Activated T-helper 1 cell treated with anti-CD3 and anti-CD28 coated beads, Interleukin-2, amount 50 U/mL, for 16 hours (primary cell): Measurements from ENCODE around the gene TOR4A.
"Not testable (repeated sequence)": the region's sequence is repeated elsewhere in the genome, so short reads cannot be mapped to it uniquely, and the experiment has no call there.

Source experiments
- DNase-seq, 2 donors: peaks; one replicate each; pipeline ENCODE4 v3.0.0-alpha.2; 2020; ENCODE audit warnings: low read depth in 1 of 2, low spot score in 1 of 2

Gene TOR4A

GRCh38 chr9:137316012-137316981, 38.8 kb downstream of the TOR4A start:
- DNase-seq: no peak

DNA sequence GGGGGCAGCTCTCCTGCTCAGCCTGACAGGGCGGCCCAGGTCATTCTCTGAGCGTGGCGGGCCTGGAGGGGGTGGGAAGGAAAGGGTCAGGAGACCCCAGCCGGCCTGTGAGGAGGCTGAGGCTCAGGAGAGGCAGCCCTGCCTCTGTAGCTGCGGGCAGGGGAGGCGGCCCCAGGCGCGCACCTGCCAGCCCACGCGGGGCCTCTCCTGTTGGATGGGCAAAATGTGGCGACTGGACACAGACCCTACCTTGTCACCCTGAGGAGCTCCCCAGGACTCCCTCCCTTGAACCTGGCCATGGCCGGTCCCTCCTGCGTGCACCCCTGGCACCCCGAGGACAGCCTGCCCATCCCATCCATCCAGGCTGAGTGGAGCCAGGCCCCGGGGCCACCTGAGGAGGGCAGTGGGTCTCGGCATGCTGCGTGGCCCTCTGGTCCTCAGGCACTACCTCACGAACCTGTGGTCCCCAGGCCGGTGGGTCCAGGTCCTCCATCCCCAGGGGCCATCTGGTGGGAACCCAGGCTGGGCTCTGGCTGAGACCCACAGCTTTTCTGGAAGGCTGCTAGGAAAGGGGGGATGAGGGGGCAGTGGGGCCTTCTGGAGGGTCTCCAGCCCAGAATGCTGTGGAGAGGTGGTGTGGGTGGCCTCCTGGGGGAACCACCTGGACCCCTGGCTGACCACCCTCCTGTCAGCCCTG, 39.6 kb downstream of the TOR4A start:
- DNase-seq: no peak

- no peak for DNase-seq
Observed at GRCh38 chr9:137317718-137318511, 40.4 kb downstream of the TOR4A start.

DNA sequence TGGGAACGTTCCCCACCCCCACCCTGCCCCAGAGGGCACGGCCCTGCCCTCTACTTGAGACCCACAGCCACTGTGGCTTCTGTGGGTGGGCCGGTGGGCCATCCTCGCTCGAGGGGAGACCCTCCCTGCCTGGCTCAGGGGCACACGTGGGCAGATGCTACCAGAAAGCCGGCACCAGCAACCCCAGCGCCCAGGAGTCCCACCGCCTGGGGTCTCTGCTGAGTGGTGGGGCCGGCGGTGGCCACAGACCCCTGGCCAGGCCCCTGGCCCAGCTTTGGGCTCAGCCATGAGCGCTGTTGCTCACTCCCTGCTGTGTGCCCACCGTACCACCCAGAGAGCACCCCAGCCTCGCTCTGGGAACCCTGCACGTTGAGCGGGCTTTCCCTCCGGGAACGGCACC, 41.1 kb downstream of the TOR4A start:
- DNase-seq: no peak

DNA sequence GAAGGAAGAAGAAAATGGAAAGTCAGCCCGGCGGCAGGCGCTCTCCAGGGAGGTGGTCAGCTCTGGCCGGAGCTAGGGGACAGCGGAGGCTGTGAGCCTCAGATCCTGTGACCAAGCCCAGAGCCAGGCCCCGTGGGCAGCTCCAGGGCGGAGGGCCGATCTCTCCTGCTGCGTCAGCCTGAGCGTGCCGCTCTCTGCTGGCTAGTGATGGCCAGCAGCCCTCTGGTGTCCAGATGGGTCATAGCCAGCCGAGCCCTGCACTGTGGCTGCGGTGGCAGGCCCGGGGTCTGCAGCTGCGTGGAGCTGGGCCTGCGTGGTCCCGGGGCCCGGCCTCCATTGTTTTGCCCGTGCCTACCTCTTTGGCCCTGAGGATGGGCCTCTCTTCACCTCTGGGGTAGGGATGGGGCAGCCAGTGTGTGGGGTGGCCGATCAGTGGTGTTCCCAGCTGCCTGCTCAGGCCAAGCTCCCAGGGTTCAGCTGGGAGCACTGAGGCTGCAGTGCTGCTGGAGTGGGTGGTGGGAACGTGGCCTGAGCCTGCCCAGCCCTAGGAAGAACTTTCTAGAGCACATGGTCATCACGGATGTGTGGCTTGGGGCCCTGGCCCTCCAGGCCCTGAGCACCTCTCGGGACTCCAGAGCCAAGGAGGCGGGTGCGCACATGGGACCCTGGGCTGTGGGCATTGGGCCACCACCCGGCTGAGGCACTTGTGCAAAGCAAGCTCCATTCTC, 41.6 kb downstream of the TOR4A start:
- DNase-seq: no peak

- DNase-seq: no peak
Observed at GRCh38 chr9:137319739-137320551, 42.4 kb downstream of the TOR4A start.

DNA sequence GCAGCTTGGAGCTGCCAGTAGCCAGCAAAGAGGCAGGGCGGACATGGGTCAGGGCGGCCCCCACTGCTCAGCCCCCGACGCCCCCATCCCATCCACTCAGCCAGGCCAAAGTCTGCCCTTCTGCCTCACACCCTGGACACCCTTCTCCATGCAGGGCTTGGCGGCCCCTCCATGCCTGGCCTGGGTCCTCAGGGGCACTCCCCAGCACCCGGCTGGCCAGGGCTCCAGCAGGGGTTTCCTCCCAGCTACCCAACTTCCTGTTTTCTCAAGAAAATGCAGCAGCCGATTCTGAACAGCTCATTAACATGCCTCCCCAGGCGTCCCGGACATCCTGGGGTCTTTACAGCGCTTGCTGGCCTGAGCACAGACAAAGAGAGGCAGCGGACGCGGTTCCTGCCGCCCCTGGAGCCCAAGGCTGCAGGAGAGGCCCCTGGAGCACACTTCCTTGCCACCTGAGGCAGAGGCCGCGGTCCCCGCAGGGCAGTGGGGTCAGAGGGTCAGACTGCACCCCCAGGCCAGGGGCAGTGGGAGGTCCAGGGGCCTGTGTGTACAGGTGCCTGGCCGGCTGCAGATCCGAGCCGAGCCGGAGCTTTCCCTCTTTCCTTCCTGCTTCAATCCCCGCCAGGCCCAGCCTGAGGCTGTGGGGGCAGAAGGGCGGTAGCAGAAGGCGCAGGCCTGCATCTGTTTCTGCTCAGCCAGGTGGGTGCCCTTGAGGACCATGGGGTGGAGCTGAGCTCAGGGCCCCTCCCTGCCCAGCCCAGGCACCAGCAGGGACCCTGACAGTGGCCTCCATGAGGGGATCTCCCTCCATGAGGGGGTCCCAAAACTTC, 43.2 kb downstream of the TOR4A start:
- no peak for DNase-seq

GRCh38 chr9:137321726-137322361, 44.3 kb downstream of the TOR4A start:
- no peak for DNase-seq

- DNase-seq: no peak
Observed at GRCh38 chr9:137323531-137324331, 46.2 kb downstream of the TOR4A start.

GRCh38 chr9:137325124-137325523, 47.6 kb downstream of the TOR4A start:
- no peak for DNase-seq

- DNase-seq: no peak
Observed at GRCh38 chr9:137325799-137326198, 48.3 kb downstream of the TOR4A start.

- DNase-seq: no peak
Observed at GRCh38 chr9:137326445-137327065, 49.0 kb downstream of the TOR4A start.

GRCh38 chr9:137327641-137328550, 50.4 kb downstream of the TOR4A start:
- not testable (repeated sequence) for DNase-seq

DNA sequence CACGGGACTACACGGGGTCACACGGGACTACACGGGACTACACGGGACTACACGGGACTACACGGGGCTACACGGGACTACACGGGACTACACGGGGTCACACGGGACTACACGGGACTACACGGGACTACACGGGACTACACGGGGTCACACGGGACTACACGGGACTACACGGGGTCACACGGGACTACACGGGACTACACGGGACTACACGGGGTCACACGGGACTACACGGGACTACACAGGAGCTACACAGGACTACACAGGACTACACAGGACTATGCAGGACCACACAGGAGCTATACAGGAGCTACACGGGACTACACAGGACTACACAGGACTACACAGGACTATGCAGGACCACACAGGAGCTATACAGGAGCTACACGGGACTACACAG, 52.1 kb downstream of the TOR4A start:
- not testable (repeated sequence) for DNase-seq

DNA sequence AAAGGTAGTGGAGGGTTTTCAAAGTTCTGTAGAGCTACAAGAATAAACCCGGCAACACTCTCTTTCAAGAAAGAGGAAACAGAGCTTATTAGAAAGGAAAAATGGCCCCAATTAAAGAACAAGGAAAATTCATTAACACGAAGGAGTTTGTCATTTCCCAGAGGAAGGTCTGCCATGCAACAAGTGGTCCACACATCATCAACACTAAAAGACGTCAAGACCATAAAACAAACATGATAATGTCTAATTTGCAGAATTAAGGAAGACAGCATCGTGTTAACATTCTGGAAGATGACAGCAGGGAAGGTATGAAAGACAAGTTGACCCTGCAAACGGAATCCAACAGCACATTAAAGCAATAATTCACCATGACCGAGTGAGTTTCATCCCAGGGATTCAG, 53.2 kb downstream of the TOR4A start:
- DNase-seq: no peak

- no peak for DNase-seq
Observed at GRCh38 chr9:137331929-137332328, 54.4 kb downstream of the TOR4A start.
